ENCODE results near the gene SYNC.

GRCh38 chr1:32644426-32644825, 58.1 kb downstream of the SYNC start:
- TF ChIP-seq, protein P1, sequence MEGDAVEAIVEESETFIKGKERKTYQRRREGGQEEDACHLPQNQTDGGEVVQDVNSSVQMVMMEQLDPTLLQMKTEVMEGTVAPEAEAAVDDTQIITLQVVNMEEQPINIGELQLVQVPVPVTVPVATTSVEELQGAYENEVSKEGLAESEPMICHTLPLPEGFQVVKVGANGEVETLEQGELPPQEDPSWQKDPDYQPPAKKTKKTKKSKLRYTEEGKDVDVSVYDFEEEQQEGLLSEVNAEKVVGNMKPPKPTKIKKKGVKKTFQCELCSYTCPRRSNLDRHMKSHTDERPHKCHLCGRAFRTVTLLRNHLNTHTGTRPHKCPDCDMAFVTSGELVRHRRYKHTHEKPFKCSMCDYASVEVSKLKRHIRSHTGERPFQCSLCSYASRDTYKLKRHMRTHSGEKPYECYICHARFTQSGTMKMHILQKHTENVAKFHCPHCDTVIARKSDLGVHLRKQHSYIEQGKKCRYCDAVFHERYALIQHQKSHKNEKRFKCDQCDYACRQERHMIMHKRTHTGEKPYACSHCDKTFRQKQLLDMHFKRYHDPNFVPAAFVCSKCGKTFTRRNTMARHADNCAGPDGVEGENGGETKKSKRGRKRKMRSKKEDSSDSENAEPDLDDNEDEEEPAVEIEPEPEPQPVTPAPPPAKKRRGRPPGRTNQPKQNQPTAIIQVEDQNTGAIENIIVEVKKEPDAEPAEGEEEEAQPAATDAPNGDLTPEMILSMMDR (conservative IDR thresholded peaks at IDR 0.05) = no peak
- no peak for TF ChIP-seq EZH2 (IDR thresholded peaks at IDR 0.05; ENCODE audit: low read depth)
